Mesenchymal stem cell (in vitro differentiated cells and primary cell): ENCODE measurements around the gene GABBR2.
A peak's percentile ranks its signal among the peaks of the same experiment; 100 is the strongest.

Experiments used
- DNase-seq: peaks from one replicate; pipeline ENCODE4 v3.0.0-alpha.2; 2013
- H2AFZ ChIP-seq: one replicate; pipeline ENCODE4 v1.6.1; 2013; ENCODE audit warnings: low read depth, mild to moderate bottlenecking, control low read depth, inconsistent platforms, low read length, moderate library complexity
- H2AK5ac ChIP-seq: 2 replicates; pipeline ENCODE4 v1.6.1; 2013; ENCODE audit warnings: low read length, moderate library complexity, mild to moderate bottlenecking, inconsistent platforms; ENCODE audit not compliant: severe bottlenecking
- H2BK120ac ChIP-seq: one replicate; pipeline ENCODE4 v1.6.1; 2013; ENCODE audit warnings: low read depth, mild to moderate bottlenecking, inconsistent platforms, low read length, moderate library complexity
- H2BK12ac ChIP-seq, 2 experiments: one replicate each; pipeline ENCODE4 v1.6.1; 2013; ENCODE audit warnings: inconsistent platforms in 2 of 2, low read length in 2 of 2, mild to moderate bottlenecking in 2 of 2, moderate library complexity in 2 of 2, control low read depth in 1 of 2
- H2BK15ac ChIP-seq: one replicate; pipeline ENCODE4 v1.6.1; 2013; ENCODE audit warnings: mild to moderate bottlenecking, low read depth, inconsistent platforms; ENCODE audit not compliant: poor library complexity, severe bottlenecking
- H2BK5ac ChIP-seq: 2 replicates; pipeline ENCODE4 v1.6.1; 2013; ENCODE audit warnings: low read depth, mild to moderate bottlenecking, low read length, control low read depth, inconsistent platforms; ENCODE audit not compliant: poor library complexity, severe bottlenecking
- H3K14ac ChIP-seq, 2 experiments: one replicate each; pipeline ENCODE4 v1.6.1; 2013; ENCODE audit warnings: inconsistent platforms in 2 of 2, low read length in 2 of 2, control low read depth in 1 of 2, mild to moderate bottlenecking in 1 of 2, moderate library complexity in 1 of 2
- H3K18ac ChIP-seq, 2 experiments: one replicate each; pipeline ENCODE4 v1.6.1; 2013; ENCODE audit warnings: inconsistent platforms in 2 of 2, low read length in 2 of 2, control low read depth in 1 of 2, low read depth in 1 of 2, mild to moderate bottlenecking in 1 of 2
- H3K23ac ChIP-seq, 2 experiments: one replicate each; pipeline ENCODE4 v1.6.1; 2013; ENCODE audit warnings: inconsistent platforms in 2 of 2, low read length in 2 of 2, mild to moderate bottlenecking in 2 of 2, moderate library complexity in 2 of 2, control low read depth in 1 of 2
- H3K27ac ChIP-seq: 2 replicates; pipeline ENCODE4 v1.5.1; 2013; ENCODE audit warnings: mild to moderate bottlenecking, moderate library complexity, low read length, control low read depth, inconsistent platforms; ENCODE audit not compliant: poor library complexity, severe bottlenecking
- H3K27me3 ChIP-seq, 2 experiments: 2 replicates each; pipeline versions ENCODE4 v1.6.1 to v1.7.0; 2013; ENCODE audit warnings: low read length in 2 of 2, mild to moderate bottlenecking in 2 of 2, moderate library complexity in 2 of 2, control low read depth in 1 of 2, inconsistent platforms in 1 of 2; ENCODE audit not compliant: control insufficient read depth in 1 of 2, insufficient read depth in 1 of 2
- H3K36me3 ChIP-seq, 2 experiments: 2 replicates each; pipeline versions ENCODE4 v1.6.1 to v1.7.0; 2013; ENCODE audit warnings: low read length in 2 of 2, control low read depth in 1 of 2, inconsistent platforms in 1 of 2, low read depth in 1 of 2, mild to moderate bottlenecking in 1 of 2; ENCODE audit not compliant: insufficient read depth in 2 of 2, control insufficient read depth in 1 of 2
- H3K4ac ChIP-seq, 2 experiments: one replicate each; pipeline ENCODE4 v1.6.1; 2013; ENCODE audit warnings: inconsistent platforms in 2 of 2, low read length in 2 of 2, mild to moderate bottlenecking in 2 of 2, moderate library complexity in 2 of 2, control low read depth in 1 of 2, low read depth in 1 of 2
- H3K4me1 ChIP-seq: 2 replicates; pipeline ENCODE4 v1.6.1; 2013; ENCODE audit warnings: low read depth, low read length, control low read depth; ENCODE audit not compliant: control insufficient read depth, insufficient read depth
- H3K4me2 ChIP-seq: 2 replicates; pipeline ENCODE4 v1.6.1; 2013; ENCODE audit warnings: low read length, mild to moderate bottlenecking, inconsistent platforms; ENCODE audit not compliant: poor library complexity, severe bottlenecking
- H3K4me3 ChIP-seq, 2 experiments: 2 replicates each; pipeline versions ENCODE4 v1.5.1 to v1.7.0; 2013; ENCODE audit warnings: low read length in 2 of 2, mild to moderate bottlenecking in 2 of 2, control low read depth in 1 of 2, low read depth in 1 of 2; ENCODE audit not compliant: insufficient read depth in 1 of 2
- H3K79me1 ChIP-seq: replicated peaks from 2 replicates; pipeline ENCODE4 v1.6.1; 2013; ENCODE audit warnings: mild to moderate bottlenecking, control low read depth, low read length, inconsistent platforms; ENCODE audit not compliant: poor library complexity, severe bottlenecking
- H3K9ac ChIP-seq: 2 replicates; pipeline ENCODE4 v1.7.0; 2013; ENCODE audit warnings: mild to moderate bottlenecking, low read length, moderate library complexity
- H3K9me3 ChIP-seq: 2 replicates; pipeline ENCODE4 v1.7.0; 2013; ENCODE audit warnings: mild to moderate bottlenecking, low read length; ENCODE audit not compliant: control insufficient read depth
- H4K8ac ChIP-seq: one replicate; pipeline ENCODE4 v1.6.1; 2013; ENCODE audit warnings: inconsistent platforms, mild to moderate bottlenecking, low read length, moderate library complexity
- H4K91ac ChIP-seq: one replicate; pipeline ENCODE4 v1.6.1; 2013; ENCODE audit warnings: mild to moderate bottlenecking, low read length, inconsistent platforms
- WGBS: methylation state at CpG from one replicate; pipeline ENCODE4 v1.1.7; 2013; ENCODE audit warnings: mixed read lengths; 5-methylcytosine and 5-hydroxymethylcytosine counted together

The GABBR2 gene

DNA sequence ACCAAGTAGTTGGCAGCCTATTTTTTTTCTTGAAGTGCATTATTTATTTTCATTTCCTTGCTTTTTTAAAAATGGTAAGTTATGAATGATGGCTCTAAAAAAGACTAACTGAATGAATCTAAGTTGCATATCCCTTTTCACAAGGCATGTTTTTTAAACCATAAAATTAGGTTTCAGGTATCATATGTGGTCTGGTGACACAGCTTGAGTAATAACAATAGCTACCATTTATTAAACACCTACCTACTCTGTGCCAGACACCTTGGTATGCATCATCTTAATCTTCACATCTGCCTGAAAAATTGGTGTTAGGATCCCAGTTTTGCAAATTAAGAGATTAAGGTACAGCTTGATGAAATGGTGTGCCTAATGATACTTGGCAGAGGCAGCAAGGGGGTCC is 4.3 kb upstream of the GABBR2 start:
- no peak overlapping the region for H3K27ac ChIP-seq
- no peaks in the 10 kb centered on the region for H3K36me3 ChIP-seq
- DNase-seq, result no peak
- H3K4me3 ChIP-seq, result no peak overlapping the region
- no peak overlapping the region for H2BK12ac ChIP-seq
- H2AFZ ChIP-seq, result no peak overlapping the region
- H3K14ac ChIP-seq, result no peak overlapping the region
- H3K9ac ChIP-seq, result no peak overlapping the region
- H2BK120ac ChIP-seq, result no peak overlapping the region
- no peak overlapping the region for H4K8ac ChIP-seq
- no peak overlapping the region for H4K91ac ChIP-seq
- H3K4ac ChIP-seq, result no peak overlapping the region
- H2BK5ac ChIP-seq, result no peak overlapping the region
- H3K79me1 ChIP-seq, result no peaks in the 10 kb centered on the region
- H3K4me2 ChIP-seq, result no peak overlapping the region
- peaks cover 13% of the 10 kb centered on the region for H3K4me1 ChIP-seq
- no peak overlapping the region for H3K23ac ChIP-seq
- no peak overlapping the region for H3K18ac ChIP-seq
- H2AK5ac ChIP-seq, result no peak overlapping the region
- H3K27me3 ChIP-seq, result peaks cover 79 to 87% of the 10 kb centered on the region in 2 experiments
- H3K9me3 ChIP-seq, result no peaks in the 10 kb centered on the region
- no peak overlapping the region for H2BK15ac ChIP-seq

DNA sequence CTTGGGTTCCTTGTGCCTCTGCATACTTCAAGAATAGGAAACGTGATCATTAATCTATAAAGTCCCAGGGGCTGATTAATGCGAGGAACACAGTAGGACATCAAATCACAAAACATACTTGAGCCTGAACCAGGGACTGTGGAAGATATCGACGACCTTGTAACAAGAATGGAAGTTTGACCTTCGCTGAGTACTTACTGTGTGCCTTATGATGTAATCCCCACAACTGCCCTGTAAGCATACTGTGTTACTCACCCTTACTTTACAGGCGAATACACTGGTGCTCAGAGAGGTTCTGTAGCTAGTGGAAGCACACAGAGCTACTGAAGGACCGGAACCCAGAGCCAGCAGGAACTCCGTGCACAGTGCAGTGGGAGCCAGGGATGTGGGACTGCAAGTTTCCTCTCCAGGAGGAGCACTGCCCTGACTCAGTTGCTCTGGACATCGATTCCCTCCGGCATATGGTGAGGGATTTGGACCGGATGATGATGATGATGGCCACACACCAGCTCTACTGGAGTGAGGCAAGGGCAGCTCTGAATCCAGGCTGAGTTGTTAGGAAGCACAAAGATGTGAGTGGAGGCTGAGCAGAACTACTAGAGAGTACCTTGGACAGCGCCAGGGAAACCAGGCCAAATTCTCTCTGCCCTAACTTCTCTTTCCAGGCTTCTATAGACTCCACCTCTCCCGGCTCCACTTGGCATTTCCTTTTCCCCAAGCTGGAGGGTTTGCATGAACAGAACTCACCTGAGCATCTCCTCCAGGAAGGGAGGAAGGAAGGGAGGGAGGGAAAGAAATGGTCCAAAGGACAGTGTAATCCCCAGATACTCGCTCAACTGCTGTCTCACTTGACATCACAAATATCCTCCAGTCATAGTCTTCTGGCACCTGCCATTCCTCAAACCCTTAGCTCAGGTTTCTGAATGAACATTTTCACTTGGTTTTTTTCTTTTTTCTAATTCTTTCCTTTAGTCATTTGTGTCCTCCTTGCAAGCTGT is 1.5 kb upstream of the GABBR2 start:
- Histone ChIP-seq H3K4ac (no peak overlapping the region), H3K18ac (no peak overlapping the region), H3K23ac (no peak overlapping the region), H4K91ac (no peak overlapping the region), H3K9me3 (no peaks in the 10 kb centered on the region), H3K36me3 (no peaks in the 10 kb centered on the region), H2BK12ac (no peak overlapping the region), H2BK15ac (no peak overlapping the region), H2BK5ac (no peak overlapping the region), H3K14ac (no peak overlapping the region), H3K4me1 (peaks cover 25% of the 10 kb centered on the region), H3K27me3 (peaks cover 81 to 85% of the 10 kb centered on the region in 2 experiments), H2AK5ac (no peak overlapping the region), H3K79me1 (no peaks in the 10 kb centered on the region), H3K4me2 (no peak overlapping the region), H3K9ac (no peak overlapping the region), H2BK120ac (no peak overlapping the region), H3K4me3 (no peak overlapping the region), H3K27ac (no peak overlapping the region), H4K8ac (no peak overlapping the region), H2AFZ (no peak overlapping the region)
- 79% methylated on average over 12 of the region's 14 CpGs for WGBS
- DNase-seq, result peak; percentile 45

DNA sequence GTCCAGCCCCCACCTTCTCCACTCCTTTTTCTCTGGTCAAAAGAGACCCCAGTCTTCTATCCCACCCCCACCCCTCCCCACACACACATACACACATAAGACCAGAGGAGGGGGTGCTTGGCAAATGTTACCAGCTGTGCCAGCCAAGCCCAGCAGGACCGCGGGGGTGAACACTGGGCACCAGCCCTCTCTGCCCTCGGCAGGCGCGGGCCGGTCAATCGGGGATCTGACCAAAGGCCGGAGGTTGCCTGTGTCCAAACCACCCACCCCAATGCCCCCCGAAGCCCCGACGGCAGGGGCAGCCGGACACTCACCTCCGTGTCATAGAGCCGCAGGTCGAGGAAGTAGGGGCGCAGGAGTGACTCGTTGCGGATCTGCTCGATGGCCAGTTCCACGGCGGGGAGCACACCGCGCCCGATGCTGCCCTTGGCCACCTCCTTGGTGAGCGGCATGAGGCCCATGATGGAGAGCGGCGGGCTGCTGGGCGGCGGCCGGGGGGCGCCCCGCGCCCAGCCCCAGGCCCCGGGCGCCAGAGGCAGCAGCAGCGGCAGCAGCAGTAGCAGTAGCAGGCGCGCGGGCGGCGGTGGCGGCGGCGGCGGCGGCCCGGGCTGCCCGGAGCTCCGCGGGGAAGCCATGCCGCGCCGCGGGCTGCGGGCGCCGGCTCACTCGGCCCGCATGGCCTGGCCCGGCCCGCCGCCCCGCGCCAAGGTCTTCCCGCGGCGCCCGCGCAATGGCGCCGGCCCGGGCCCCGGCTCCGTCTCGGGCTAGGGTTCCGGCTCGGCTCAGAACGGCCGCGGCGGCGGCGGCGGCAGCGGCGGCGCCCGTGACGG is 417 bp downstream of the GABBR2 start:
- Histone ChIP-seq H3K36me3 (no peaks in the 10 kb centered on the region), H3K23ac (no peak overlapping the region), H3K27ac (no peak overlapping the region), H3K18ac (no peak overlapping the region), H3K4me2 (peak overlapping the region; percentile 89), H2BK12ac (no peak overlapping the region), H2BK5ac (no peak overlapping the region), H3K27me3 (peaks cover 78 to 83% of the 10 kb centered on the region in 2 experiments), H3K9ac (no peak overlapping the region), H3K4ac (no peak overlapping the region), H3K79me1 (no peaks in the 10 kb centered on the region), H4K8ac (no peak overlapping the region), H2BK15ac (no peak overlapping the region), H4K91ac (no peak overlapping the region), H2AK5ac (no peak overlapping the region), H3K4me1 (peaks cover 25% of the 10 kb centered on the region), H2BK120ac (no peak overlapping the region), H3K4me3 (peak overlapping the region in 1 of 2 experiments; percentile 22), H3K14ac (no peak overlapping the region), H3K9me3 (no peaks in the 10 kb centered on the region), H2AFZ (no peak overlapping the region)
- WGBS, result 18% methylated on average over 40 of the region's 89 CpGs
- DNase-seq, result no peak
